Brain microvascular endothelial cell (primary cell): Measurements from ENCODE around the gene ZNF556.

Source experiments
- DNase-seq: peaks from one replicate; pipeline ENCODE4 v3.0.0-alpha.2; 2020
- H3K27ac ChIP-seq: fragments of 250-450 bp; sonication (Bioruptor Pico); 2 replicates; pipeline ENCODE4 v1.5.1; 2020; ENCODE audit warnings: mild to moderate bottlenecking, moderate library complexity
- H3K27me3 ChIP-seq: fragments of 250-450 bp; sonication (Bioruptor Pico); replicated peaks from 2 replicates; pipeline ENCODE4 v1.5.1; 2020; ENCODE audit warnings: mild to moderate bottlenecking
- H3K36me3 ChIP-seq: fragments of 250-450 bp; sonication (Bioruptor Pico); replicated peaks from 2 replicates; pipeline ENCODE4 v1.5.1; 2020; ENCODE audit warnings: mild to moderate bottlenecking
- H3K4me3 ChIP-seq: 2 replicates; pipeline ENCODE4 v1.5.1; 2011; ENCODE audit warnings: low read depth, mild to moderate bottlenecking, control low read depth, low read length, moderate library complexity
- CTCF ChIP-seq: IDR thresholded peaks from 2 replicates; pipeline ENCODE4 v1.5.1; 2011; ENCODE audit warnings: low read depth, mild to moderate bottlenecking, moderate library complexity, low read length, control low read depth, inconsistent platforms; ENCODE audit errors: missing control alignments
- in situ Hi-C: cut with HindIII; loops from 2 replicates; pipeline ENCODE4 v1.10.0; 2017; ENCODE audit warnings: low sequenced_read_pairs, low pct_ligation_motif_present

The ZNF556 gene

GRCh38 chr19:2848616-2849015 is 18.5 kb upstream of the ZNF556 start:
- in situ Hi-C loops, result no loop called here
- no peak for TF ChIP-seq CTCF
- DNase-seq, result no peak
- peaks cover 31% of the 10 kb centered on the region for H3K36me3 ChIP-seq
- H3K27me3 ChIP-seq, result no peaks in the 10 kb centered on the region
- no peak overlapping the region for H3K27ac ChIP-seq
- H3K4me3 ChIP-seq, result no peak overlapping the region

DNA sequence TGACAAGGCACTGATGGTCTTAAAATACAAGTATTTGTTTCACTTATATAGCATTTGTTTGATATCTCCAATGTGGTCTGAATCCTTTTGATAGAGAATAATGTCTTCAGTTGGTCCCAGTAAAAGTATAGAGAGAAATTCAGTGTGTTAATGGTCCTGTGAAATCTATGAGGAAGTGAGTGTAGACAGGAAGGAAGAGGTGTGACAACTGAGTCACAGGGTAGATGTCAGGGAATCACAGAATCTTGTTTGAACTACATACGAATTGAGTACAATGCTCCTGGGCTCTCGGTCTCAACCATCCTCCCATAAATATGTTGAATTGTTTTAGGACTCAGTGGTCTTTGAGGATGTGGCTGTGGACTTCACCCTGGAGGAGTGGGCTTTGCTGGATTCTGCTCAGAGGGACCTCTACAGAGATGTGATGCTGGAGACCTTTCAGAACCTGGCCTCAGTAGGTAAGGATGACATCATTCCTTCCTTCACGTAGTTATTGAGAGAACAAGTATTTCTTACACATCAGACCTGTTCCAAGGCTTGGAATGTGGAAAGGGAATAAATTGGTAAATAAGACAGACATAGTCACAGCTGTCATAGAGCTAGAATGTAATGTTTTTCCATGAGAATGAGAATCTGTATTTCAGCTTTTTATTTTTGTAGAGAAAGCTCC is 16.7 kb upstream of the ZNF556 start:
- H3K36me3 ChIP-seq, result peaks cover 38% of the 10 kb centered on the region
- DNase-seq, result no peak
- in situ Hi-C loops, result no loop called here
- TF ChIP-seq CTCF, result no peak
- no peak overlapping the region for H3K4me3 ChIP-seq
- H3K27me3 ChIP-seq, result no peaks in the 10 kb centered on the region
- no peak overlapping the region for H3K27ac ChIP-seq

GRCh38 chr19:2852598-2852997 is 14.5 kb upstream of the ZNF556 start:
- Histone ChIP-seq H3K27ac (no peak overlapping the region), H3K36me3 (peaks cover 39% of the 10 kb centered on the region), H3K27me3 (no peaks in the 10 kb centered on the region), H3K4me3 (no peak overlapping the region)
- in situ Hi-C loops, result no loop called here
- no peak for DNase-seq
- TF ChIP-seq CTCF, result no peak

- in situ Hi-C loops, result no loop called here
- H3K4me3 ChIP-seq, result no peak overlapping the region
- no peaks in the 10 kb centered on the region for H3K27me3 ChIP-seq
- peaks cover 39% of the 10 kb centered on the region for H3K36me3 ChIP-seq
- DNase-seq, result no peak
- H3K27ac ChIP-seq, result no peak overlapping the region
- TF ChIP-seq CTCF, result no peak
Observed at GRCh38 chr19:2853015-2853606, 14.0 kb upstream of the ZNF556 start.

DNA sequence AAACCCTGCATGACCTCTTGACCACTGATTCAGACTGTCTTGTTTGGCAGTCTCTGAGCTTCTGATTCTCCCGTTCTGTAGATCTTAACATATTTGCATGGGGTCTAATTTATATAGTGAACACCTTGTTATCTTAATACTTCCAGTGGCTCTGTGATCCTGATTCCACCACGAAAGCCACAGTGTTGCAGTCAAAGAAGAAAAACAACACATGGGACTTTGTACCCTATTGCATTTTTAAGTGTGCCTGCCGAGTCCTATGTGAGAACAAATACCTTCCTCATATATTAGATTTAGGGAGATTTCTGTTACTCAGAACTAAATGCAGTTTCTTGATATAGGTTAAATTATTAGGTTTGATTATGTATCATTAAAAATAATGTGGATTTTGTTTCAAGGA is 12.3 kb upstream of the ZNF556 start:
- in situ Hi-C loops, result no loop called here
- Histone ChIP-seq H3K27me3 (no peaks in the 10 kb centered on the region), H3K27ac (no peak overlapping the region), H3K36me3 (peaks cover 39% of the 10 kb centered on the region), H3K4me3 (no peak overlapping the region)
- no peak for DNase-seq
- TF ChIP-seq CTCF, result no peak
